ENCODE measurements around the gene FOXL2.

The FOXL2 gene

DNA sequence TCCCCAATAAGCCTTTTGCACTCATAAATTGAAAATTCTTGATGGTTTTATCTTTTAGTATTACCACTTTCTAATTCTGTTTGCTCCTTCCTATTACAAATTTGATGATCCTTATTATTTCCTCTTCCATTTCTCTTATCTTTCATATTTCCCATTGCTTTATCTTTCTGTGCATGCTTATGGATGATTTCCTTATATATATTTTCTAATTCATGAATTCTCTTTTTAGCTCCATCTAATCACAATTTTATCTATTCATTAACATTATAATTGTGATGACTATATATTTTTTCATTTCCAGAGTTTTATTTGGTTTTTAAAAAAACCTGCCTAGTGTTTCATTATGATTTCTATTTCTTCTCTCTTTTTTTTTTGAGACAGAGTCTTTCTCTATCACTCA lies 18.0 kb upstream of the FOXL2 start:
- Histone ChIP-seq H3K27ac (ENCODE audit: low read depth, low read length) (no peak overlapping the region), H2AFZ (ENCODE audit: low read length, unreplicated experiment) (no peak overlapping the region), H3K4me1 (ENCODE audit: control insufficient read depth, insufficient read depth, low read length, unreplicated experiment) (no peaks in the 10 kb centered on the region), H3K4me3 (ENCODE audit: low read depth, low read length) (no peak overlapping the region), H3K36me3 (ENCODE audit: insufficient read depth, low read length) (no peaks in the 10 kb centered on the region), H3K27me3 (ENCODE audit: insufficient read depth, low read length) (peaks cover 56% of the 10 kb centered on the region), H3K79me2 (ENCODE audit: control insufficient read depth, insufficient read depth, low read length, unreplicated experiment) (no peaks in the 10 kb centered on the region)

DNA sequence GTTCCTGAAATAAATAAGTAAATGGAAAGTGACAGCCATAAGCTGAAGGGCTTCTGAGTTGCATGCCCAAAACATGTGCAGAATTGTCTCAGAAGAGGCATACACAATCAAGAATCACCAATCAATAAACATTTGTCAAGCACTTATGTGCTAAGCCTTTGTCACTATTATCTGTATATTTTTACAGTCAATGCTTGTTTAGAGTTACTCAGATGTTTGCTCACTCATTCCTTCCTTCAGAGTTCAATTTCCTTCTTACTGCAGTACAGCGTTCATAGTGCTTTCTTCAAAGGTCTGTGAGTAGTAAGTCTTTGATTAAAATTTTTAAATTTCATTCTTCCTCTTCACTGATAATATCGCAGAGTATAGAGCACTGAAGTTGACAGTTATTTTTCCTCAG lies 17.3 kb upstream of the FOXL2 start:
- Histone ChIP-seq H3K4me3 (ENCODE audit: low read depth, low read length) (no peak overlapping the region), H2AFZ (ENCODE audit: low read length, unreplicated experiment) (no peak overlapping the region), H3K4me1 (ENCODE audit: control insufficient read depth, insufficient read depth, low read length, unreplicated experiment) (no peaks in the 10 kb centered on the region), H3K27ac (ENCODE audit: low read depth, low read length) (no peak overlapping the region), H3K79me2 (ENCODE audit: control insufficient read depth, insufficient read depth, low read length, unreplicated experiment) (no peaks in the 10 kb centered on the region), H3K36me3 (ENCODE audit: insufficient read depth, low read length) (no peaks in the 10 kb centered on the region), H3K27me3 (ENCODE audit: insufficient read depth, low read length) (peaks cover 60% of the 10 kb centered on the region)

DNA sequence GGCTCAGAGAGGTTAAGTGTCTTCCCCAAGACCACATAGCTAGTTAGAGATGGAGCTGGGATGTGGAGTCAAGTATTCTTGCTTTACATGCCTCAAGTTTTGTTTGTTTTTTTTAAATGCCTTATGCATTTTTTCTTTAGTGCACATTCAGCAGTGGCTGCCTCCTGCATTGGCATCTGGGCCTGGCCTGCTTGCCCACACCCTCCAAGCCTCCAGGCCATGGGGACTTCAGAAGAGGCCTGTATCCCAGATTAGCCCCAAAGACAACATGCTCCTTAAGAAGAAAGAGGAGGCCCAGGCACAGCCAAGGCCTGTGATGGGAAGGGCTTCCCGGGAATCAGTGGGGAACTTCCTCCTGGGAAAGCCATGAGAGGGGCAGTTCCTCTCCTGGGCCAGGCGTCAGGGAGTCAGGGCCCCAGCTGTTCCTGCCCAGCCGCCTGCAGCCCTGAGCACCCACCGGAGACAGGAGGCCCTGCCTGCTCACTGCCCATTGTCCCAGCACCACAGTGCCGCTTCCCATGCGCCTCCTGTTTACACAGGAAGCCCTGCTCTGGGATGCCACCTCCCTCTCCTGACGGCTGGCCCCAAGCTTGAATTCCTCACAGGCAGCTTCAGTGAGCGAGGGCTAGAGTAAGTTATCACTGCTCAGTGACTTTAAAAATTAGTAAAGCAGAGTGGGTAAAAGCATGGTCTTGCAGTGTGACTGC lies 16.1 kb upstream of the FOXL2 start:
- H3K4me3 ChIP-seq (ENCODE audit: low read depth, low read length), result no peak overlapping the region
- no peaks in the 10 kb centered on the region for H3K4me1 ChIP-seq (ENCODE audit: control insufficient read depth, insufficient read depth, low read length, unreplicated experiment)
- no peaks in the 10 kb centered on the region for H3K79me2 ChIP-seq (ENCODE audit: control insufficient read depth, insufficient read depth, low read length, unreplicated experiment)
- H2AFZ ChIP-seq (ENCODE audit: low read length, unreplicated experiment), result no peak overlapping the region
- no peaks in the 10 kb centered on the region for H3K36me3 ChIP-seq (ENCODE audit: insufficient read depth, low read length)
- H3K27ac ChIP-seq (ENCODE audit: low read depth, low read length), result no peak overlapping the region
- H3K27me3 ChIP-seq (ENCODE audit: insufficient read depth, low read length), result peaks cover 65% of the 10 kb centered on the region

DNA sequence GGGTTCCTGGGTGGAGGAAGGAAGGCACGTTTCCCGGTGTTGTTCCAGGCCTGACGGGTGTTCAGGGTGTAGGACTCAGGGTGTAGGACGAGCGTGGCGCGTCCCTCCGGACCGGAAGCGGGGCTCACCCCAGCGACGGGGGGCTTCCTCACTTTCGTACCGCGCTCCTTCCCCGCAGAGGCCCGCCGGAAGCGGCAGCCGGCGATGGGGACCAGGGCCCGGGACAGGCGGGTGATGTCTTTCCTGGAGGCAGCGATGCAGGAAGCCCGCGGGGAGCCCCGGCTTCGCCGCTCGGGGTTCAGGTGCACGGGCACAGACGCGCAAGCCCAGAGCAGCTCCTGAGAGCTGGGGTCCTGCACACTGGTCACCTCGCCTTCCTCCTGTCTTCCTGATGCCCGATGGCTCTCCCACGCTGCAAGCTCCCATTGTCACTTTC lies 13.5 kb upstream of the FOXL2 start:
- no peaks in the 10 kb centered on the region for H3K36me3 ChIP-seq (ENCODE audit: insufficient read depth, low read length)
- no peak overlapping the region for H3K27ac ChIP-seq (ENCODE audit: low read depth, low read length)
- H3K4me3 ChIP-seq (ENCODE audit: low read depth, low read length), result peak overlapping the region; percentile 42
- no peaks in the 10 kb centered on the region for H3K4me1 ChIP-seq (ENCODE audit: control insufficient read depth, insufficient read depth, low read length, unreplicated experiment)
- no peak overlapping the region for H2AFZ ChIP-seq (ENCODE audit: low read length, unreplicated experiment)
- no peaks in the 10 kb centered on the region for H3K79me2 ChIP-seq (ENCODE audit: control insufficient read depth, insufficient read depth, low read length, unreplicated experiment)
- peaks cover 76% of the 10 kb centered on the region for H3K27me3 ChIP-seq (ENCODE audit: insufficient read depth, low read length)

DNA sequence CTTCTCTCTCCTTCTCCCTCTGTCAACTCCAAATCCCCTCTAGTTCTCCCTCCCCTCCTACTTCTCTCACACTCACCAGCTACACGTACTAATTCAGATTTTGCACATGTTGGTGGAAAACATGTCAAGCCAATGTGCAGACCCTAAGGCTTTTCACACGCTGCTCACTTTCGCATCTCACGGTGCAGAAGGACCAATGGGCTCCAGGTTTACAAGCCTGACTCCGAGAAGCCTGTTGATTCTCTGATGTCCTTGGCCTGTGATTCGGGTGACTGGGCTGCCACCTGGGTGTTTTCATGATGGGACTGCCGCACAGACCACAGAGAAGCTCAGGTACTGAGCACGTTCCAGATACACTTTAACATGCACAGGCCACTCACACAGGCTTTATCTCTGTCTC lies 3.8 kb upstream of the FOXL2 start:
- no peak overlapping the region for H3K27ac ChIP-seq (ENCODE audit: low read depth, low read length)
- peaks cover 91% of the 10 kb centered on the region for H3K27me3 ChIP-seq (ENCODE audit: insufficient read depth, low read length)
- H2AFZ ChIP-seq (ENCODE audit: low read length, unreplicated experiment), result no peak overlapping the region
- no peaks in the 10 kb centered on the region for H3K79me2 ChIP-seq (ENCODE audit: control insufficient read depth, insufficient read depth, low read length, unreplicated experiment)
- no peak overlapping the region for H3K4me3 ChIP-seq (ENCODE audit: low read depth, low read length)
- H3K36me3 ChIP-seq (ENCODE audit: insufficient read depth, low read length), result no peaks in the 10 kb centered on the region
- no peaks in the 10 kb centered on the region for H3K4me1 ChIP-seq (ENCODE audit: control insufficient read depth, insufficient read depth, low read length, unreplicated experiment)

DNA sequence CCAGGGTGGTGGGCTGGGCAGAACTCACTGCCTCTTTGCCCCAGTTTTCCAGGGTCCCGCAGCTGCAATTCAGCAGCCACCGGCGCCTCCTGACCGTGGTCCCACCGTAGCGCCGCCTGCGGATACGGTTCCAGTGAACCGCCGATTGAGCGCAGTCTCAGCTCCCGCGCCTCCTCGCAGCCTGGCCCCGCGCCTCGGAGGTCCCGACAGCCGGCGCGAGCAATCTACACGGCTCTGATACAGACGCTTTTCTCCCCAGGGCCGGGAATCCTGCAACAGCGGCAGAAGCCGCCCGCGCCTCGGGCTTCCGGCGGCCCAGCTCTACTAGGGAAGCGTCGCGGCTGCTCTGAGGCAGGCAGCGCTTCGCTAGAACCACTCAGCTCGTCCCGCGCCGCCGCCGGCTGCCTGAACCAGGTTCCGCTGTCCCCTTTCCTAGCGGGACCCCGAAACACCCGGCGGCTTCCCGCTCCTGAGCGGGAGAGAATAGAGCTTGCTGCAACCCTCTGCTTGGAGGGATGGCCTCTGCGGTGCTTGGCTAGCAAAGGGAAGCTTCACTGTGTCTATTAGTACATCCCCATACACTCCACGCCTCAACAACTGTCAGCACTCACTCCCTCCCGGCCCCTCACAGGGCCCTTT lies 3.2 kb upstream of the FOXL2 start:
- Histone ChIP-seq H2AFZ (ENCODE audit: low read length, unreplicated experiment) (no peak overlapping the region), H3K27me3 (ENCODE audit: insufficient read depth, low read length) (peaks cover 89% of the 10 kb centered on the region), H3K79me2 (ENCODE audit: control insufficient read depth, insufficient read depth, low read length, unreplicated experiment) (no peaks in the 10 kb centered on the region), H3K36me3 (ENCODE audit: insufficient read depth, low read length) (no peaks in the 10 kb centered on the region), H3K27ac (ENCODE audit: low read depth, low read length) (no peak overlapping the region), H3K4me1 (ENCODE audit: control insufficient read depth, insufficient read depth, low read length, unreplicated experiment) (no peaks in the 10 kb centered on the region), H3K4me3 (ENCODE audit: low read depth, low read length) (peak overlapping the region; percentile 65)

DNA sequence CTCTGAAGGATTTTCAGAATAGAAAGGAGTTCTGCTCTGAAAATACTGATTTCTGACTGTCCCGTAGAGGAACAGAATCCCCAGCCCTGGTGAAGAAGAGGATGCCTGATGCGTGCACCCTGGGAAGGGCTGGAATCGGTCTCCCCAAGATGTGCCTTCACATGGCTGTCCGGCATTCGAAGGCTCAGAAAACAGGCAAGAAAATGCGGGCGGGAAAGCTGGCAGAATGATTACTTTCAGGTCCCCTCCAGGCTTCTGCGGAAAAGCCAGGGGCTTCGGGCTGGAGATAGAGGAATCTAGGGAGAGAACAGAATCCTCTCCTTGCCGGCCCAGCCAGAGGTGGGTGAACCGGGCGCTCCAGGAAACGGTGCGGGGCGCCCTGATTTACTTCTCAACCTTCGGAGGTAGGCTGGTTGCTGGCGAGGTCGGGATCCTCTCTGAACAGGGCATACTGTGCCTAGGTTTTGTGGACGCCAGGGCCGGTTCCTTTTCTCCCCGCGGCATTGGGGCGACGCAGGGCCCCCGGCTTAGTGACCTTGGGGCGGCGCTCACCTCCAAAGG lies 2.6 kb upstream of the FOXL2 start:
- H3K27me3 ChIP-seq (ENCODE audit: insufficient read depth, low read length), result peaks cover 89% of the 10 kb centered on the region
- H3K4me3 ChIP-seq (ENCODE audit: low read depth, low read length), result peak overlapping the region; percentile 65
- no peak overlapping the region for H3K27ac ChIP-seq (ENCODE audit: low read depth, low read length)
- no peaks in the 10 kb centered on the region for H3K36me3 ChIP-seq (ENCODE audit: insufficient read depth, low read length)
- no peaks in the 10 kb centered on the region for H3K79me2 ChIP-seq (ENCODE audit: control insufficient read depth, insufficient read depth, low read length, unreplicated experiment)
- H3K4me1 ChIP-seq (ENCODE audit: control insufficient read depth, insufficient read depth, low read length, unreplicated experiment), result no peaks in the 10 kb centered on the region
- no peak overlapping the region for H2AFZ ChIP-seq (ENCODE audit: low read length, unreplicated experiment)

DNA sequence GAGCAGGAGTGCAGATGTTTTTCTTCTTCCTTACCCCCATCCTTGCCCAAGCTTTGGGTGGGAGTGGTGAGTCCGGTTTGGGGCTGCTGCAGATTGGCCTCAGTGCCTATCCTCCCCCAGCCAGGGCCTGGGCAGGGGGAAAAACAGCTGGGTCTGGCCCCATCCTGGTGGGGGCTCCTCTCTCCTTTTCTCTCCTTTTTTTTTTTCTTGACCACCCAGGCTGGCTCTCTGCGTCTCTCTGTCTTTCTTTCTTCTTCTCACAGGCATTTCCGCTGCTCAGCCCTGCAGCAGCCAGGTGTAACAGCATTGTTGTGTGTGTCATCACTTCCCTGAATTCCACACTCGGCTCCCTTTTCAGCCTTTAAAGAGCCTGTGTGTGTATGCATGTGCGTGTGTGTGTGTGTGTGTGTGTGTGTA lies 2.1 kb upstream of the FOXL2 start:
- Histone ChIP-seq H3K27ac (ENCODE audit: low read depth, low read length) (no peak overlapping the region), H2AFZ (ENCODE audit: low read length, unreplicated experiment) (no peak overlapping the region), H3K4me1 (ENCODE audit: control insufficient read depth, insufficient read depth, low read length, unreplicated experiment) (no peaks in the 10 kb centered on the region), H3K36me3 (ENCODE audit: insufficient read depth, low read length) (no peaks in the 10 kb centered on the region), H3K27me3 (ENCODE audit: insufficient read depth, low read length) (peaks cover 89% of the 10 kb centered on the region), H3K4me3 (ENCODE audit: low read depth, low read length) (no peak overlapping the region), H3K79me2 (ENCODE audit: control insufficient read depth, insufficient read depth, low read length, unreplicated experiment) (no peaks in the 10 kb centered on the region)

DNA sequence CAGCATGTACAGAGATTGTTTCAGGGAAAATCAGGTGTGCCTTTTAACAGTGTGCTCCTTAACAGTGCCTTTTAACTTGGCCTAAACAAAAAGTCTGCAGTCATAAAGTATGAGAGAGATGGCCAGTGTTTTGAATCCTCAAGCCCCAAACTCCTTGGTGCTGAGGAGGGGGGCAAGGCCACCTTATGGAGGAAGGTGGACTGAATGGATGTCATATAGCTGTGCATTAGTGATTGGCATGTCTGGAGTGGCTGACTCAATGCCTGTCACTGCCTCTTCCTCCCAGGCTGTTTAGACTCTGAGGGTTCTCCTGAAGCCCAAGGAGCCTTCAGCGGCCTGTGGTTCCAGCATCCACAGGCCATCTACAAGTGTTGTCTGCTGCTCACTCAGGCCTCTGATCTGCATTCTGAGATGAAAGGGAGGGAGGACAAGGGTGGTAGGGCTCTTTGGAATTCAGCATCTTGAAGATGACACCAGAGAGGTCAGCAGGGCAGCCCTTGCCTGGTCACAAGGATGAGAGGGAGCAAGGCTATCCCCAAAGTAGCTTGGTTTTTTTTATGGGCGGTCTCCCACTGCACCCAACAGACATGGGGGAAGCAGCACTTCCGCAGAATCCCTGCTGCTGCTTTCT lies 1.5 kb upstream of the FOXL2 start:
- Histone ChIP-seq H3K36me3 (ENCODE audit: insufficient read depth, low read length) (no peaks in the 10 kb centered on the region), H2AFZ (ENCODE audit: low read length, unreplicated experiment) (no peak overlapping the region), H3K27me3 (ENCODE audit: insufficient read depth, low read length) (peaks cover 90% of the 10 kb centered on the region), H3K4me3 (ENCODE audit: low read depth, low read length) (no peak overlapping the region), H3K79me2 (ENCODE audit: control insufficient read depth, insufficient read depth, low read length, unreplicated experiment) (no peaks in the 10 kb centered on the region), H3K27ac (ENCODE audit: low read depth, low read length) (no peak overlapping the region), H3K4me1 (ENCODE audit: control insufficient read depth, insufficient read depth, low read length, unreplicated experiment) (no peaks in the 10 kb centered on the region)

DNA sequence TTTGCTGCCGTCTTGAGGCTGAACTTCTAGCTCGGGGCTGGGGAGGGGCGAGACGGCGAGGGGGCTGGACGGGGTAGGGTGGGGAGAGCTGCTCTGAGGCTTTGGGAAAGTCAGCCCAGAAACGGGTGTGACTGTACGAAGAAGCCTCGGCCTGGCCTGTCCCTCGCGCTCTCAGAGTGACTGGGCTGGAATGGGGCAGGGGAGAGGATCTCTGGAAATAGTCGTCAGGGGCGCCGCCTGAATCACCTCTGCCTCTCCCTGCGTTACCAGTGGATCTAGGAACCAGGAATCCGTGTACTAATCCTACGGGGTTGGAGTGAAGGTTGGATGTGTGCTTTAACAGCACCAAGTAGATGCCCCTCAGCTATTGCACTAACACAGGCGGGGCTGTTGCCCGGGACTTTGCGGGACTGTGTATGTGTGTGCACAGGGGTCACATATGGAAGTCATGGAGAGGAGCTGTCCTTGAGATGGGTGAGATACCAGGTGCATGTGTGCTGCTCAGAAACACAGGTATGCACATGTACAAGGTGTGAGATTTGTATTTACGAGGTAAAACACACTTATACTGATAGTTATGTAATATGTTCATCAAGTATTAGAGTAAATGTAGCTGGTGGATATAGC lies 671 bp upstream of the FOXL2 start:
- H3K4me1 ChIP-seq (ENCODE audit: control insufficient read depth, insufficient read depth, low read length, unreplicated experiment), result no peaks in the 10 kb centered on the region
- no peaks in the 10 kb centered on the region for H3K79me2 ChIP-seq (ENCODE audit: control insufficient read depth, insufficient read depth, low read length, unreplicated experiment)
- H3K27me3 ChIP-seq (ENCODE audit: insufficient read depth, low read length), result peaks cover 95% of the 10 kb centered on the region
- H3K4me3 ChIP-seq (ENCODE audit: low read depth, low read length), result peak overlapping the region; percentile 81
- no peaks in the 10 kb centered on the region for H3K36me3 ChIP-seq (ENCODE audit: insufficient read depth, low read length)
- peak overlapping the region; percentile 82 for H2AFZ ChIP-seq (ENCODE audit: low read length, unreplicated experiment)
- H3K27ac ChIP-seq (ENCODE audit: low read depth, low read length), result no peak overlapping the region
